Choroid plexus epithelial cell (primary cell): ENCODE measurements around the gene CLDN24.

ENCODE experiments used
- DNase-seq: peaks from one replicate; pipeline ENCODE4 v3.0.0-alpha.2; 2010; ENCODE audit warnings: low read depth
- H3K4me3 ChIP-seq: 2 replicates; pipeline ENCODE4 v1.5.1; 2011; ENCODE audit warnings: low read depth, mild to moderate bottlenecking, control low read depth, low read length, moderate library complexity
- TF ChIP-seq, protein P1 (sequence below): conservative IDR thresholded peaks from 2 replicates; pipeline ENCODE4 v1.5.1; 2011; ENCODE audit warnings: low read depth, mild to moderate bottlenecking, control low read depth, inconsistent platforms, low read length, moderate library complexity

Gene CLDN24

DNA sequence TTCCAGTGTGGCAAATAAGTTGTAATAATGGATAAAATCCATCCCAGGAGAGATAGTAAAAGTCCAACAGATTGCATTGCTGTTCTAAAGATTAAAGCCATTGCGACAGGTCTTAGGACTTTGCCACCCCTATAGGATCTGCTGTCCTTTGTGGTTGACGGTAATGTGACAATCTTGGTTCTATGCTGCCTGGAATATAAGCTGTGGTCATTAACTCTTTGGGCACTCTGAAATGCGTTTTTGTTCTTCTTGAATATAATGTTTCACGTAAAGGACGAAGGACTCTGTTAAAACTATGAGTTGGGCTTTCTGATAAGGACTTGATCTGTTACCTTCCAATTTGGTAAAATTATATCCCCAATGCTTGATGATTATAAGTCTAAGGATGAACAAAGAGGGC lies at the start of gene CLDN24:
Gene CLDN24, minus strand, starts transcription at position 101 of the 400 bp plus-strand sequence. Its CDS starts 0 bp downstream, at position 101.
- no peak for DNase-seq
- H3K4me3 ChIP-seq: no peak within 1 kb of the TSS
- TF ChIP-seq, protein P1, sequence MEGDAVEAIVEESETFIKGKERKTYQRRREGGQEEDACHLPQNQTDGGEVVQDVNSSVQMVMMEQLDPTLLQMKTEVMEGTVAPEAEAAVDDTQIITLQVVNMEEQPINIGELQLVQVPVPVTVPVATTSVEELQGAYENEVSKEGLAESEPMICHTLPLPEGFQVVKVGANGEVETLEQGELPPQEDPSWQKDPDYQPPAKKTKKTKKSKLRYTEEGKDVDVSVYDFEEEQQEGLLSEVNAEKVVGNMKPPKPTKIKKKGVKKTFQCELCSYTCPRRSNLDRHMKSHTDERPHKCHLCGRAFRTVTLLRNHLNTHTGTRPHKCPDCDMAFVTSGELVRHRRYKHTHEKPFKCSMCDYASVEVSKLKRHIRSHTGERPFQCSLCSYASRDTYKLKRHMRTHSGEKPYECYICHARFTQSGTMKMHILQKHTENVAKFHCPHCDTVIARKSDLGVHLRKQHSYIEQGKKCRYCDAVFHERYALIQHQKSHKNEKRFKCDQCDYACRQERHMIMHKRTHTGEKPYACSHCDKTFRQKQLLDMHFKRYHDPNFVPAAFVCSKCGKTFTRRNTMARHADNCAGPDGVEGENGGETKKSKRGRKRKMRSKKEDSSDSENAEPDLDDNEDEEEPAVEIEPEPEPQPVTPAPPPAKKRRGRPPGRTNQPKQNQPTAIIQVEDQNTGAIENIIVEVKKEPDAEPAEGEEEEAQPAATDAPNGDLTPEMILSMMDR: no peak

DNA sequence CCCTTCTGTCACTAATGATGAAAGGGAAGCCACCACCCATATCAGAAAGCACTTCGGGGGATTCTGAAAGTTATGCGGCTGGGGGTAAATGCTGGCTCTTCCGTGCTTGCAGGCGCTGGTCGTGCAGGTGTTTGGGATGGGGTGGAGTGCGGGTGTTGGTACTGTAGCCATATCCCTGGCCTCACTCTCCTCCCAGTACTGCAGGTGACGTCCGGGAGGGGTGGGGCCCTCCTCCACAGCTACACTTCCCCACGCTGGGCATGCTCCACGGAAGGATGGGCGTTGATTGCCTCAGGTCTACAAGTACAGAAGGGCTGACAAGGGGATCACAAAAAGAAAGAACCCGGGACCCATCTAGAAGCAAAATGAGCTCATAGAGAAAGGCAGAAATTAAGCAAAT lies 48.6 kb upstream of the CLDN24 start:
- TF ChIP-seq, protein P1: no peak
- H3K4me3 ChIP-seq: no peak overlapping the region
- DNase-seq: no peak

DNA sequence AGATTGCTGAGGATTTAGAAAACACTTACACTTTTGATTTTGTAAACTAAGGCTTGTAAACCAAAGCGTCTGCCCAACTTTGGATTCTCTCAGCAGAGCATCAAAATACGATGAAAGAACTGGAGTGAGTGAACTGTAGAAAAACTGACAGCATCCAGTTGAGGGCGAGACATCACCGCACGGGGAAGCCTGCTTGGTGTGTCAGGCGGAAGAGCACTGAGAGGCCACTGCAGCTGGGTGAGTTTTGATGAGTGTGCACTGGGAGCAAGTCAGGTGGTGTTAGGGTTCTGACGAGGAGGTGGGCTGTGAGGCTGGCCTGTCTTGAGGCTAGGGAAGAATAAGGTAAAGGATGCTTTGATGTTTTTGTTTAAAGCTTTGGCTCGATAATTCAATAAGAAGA lies 46.8 kb upstream of the CLDN24 start:
- TF ChIP-seq, protein P1: no peak
- H3K4me3 ChIP-seq: no peak overlapping the region
- no peak for DNase-seq

GRCh38 chr4:183366206-183366835 lies 44.1 kb upstream of the CLDN24 start:
- DNase-seq: no peak
- no peak overlapping the region for H3K4me3 ChIP-seq

GRCh38 chr4:183364025-183364424 lies 41.8 kb upstream of the CLDN24 start:
- no peak overlapping the region for H3K4me3 ChIP-seq

More at GRCh38 chr4:183366206-183366835, 44.1 kb upstream of the CLDN24 start:
- TF ChIP-seq, protein P1: no peak

DNA sequence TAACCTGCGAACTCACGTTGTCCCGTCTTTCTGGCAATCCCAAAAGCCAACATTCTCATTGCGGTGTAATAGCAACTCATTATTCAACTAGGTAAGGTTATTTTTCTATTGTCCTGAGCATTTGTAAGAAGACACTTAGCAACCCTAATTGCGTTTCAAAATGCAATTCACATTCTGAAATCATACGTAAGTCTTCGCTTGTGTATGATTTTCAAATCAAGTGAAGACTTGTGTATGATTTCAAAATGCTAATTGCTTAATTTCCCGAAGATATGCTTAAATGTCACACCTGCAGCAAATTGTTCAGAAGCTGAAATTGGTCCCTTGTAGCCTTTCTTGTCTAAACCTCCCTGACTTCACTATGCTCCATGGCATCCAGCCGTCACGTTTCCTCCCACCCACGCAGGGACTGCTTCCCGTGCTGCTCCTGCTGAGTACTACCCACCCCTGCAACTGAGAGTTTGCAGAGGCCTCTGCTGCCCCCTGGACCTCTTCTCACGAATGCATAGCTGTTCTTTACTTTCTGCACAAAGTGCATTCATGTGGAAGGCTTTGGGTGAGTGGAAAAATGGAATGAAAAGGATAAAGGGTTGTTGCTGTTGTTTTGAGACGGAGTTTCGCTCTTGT lies 40.8 kb upstream of the CLDN24 start:
- no peak overlapping the region for H3K4me3 ChIP-seq
- peak; percentile 54 for DNase-seq
- TF ChIP-seq, protein P1: peak; percentile 55

More at GRCh38 chr4:183364025-183364424, 41.8 kb upstream of the CLDN24 start:
- DNase-seq: no peak
- TF ChIP-seq, protein P1: no peak

DNA sequence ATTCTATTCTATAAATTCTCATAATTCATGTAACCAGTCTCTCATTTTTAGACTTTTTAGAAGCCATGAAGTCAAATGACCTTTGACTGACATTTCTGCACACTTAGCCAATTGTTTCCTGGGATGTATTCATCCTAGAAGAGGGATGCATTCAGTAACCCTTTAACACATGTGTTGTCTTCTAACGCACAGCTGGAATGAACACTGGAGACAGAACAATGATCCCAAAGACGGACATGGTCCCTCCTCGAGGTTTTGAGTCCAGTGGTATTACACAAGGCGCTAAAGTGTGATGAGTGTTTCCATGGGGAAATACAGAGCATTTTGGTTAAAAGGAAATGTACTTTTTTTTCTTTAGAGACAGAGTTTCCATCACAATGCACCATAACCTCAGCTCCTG lies 39.8 kb upstream of the CLDN24 start:
- H3K4me3 ChIP-seq: no peak overlapping the region
- TF ChIP-seq, protein P1: no peak
- DNase-seq: no peak
